GM18909 (cell line): ENCODE measurements around the gene ZG16B.

Source experiments
- ATAC-seq: cut with Tn5 transposase; IDR thresholded peaks from one replicate; pipeline ENCODE4 v1.9.1; 2021; ENCODE audit warnings: mild to moderate bottlenecking; ENCODE audit not compliant: unreplicated experiment, poor library complexity

Gene ZG16B

DNA sequence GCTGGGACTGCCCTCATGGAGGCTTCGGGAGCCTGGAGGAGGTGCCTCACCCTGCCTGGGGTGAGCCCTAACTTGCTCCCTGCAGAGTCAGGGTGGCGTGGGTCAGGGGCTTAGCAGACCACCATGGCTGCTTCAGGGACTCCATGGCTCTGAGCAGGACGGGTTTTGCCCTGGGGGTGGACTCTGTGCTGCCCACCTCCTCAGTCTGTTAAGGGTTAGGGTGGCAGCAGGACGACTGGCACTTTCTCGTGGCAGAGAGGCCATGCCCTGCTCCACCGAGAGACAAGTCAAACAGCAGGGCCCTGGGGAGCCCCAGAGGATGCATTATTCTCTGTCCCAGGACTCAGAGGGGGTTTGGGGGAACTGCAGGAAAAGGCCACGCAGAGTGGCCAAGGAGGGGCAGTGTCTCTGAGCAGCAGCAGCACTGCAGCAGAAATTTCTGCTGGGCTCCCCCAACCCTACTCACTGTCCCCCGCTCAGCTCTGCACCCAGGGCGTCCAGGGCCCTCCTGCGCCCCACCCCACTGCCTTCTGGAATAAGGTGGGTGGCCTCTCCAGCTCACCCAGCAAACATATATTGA, 29.7 kb downstream of the ZG16B start:
- no peak for ATAC-seq

DNA sequence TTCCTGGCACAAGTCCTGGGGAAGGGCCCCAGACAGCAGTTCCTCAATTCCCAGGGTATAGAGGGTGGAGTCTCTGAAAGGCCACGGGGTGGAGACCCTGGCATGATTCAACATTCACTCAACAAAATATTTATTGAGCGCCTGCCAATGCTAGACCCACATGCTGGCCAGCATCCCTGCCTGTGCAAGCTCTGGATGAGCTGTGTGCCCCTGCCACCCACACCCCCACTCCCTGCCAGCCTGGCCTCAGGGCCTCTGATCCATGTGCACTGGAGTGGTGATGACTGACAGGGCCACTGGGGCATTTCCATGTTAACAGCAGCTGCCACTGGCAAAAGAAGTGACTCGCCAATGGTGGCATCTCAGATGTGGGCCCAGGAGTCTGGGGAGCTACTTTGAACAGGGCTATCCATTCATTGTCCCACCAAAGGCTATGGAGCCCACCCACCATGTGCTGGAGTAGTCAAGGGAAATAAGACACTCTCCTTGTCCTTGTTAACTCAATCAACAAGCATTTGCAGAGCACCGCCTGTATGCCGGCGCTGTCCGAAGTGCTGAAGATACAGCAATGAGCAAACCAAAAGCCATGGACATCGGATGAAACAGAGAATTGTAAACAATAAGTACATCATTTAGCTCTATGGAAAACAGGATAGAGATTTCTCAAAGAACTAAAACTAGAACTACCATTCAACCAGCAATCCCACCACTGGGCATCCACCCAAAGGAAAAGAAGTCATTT, 30.9 kb downstream of the ZG16B start:
- ATAC-seq, result no peak

DNA sequence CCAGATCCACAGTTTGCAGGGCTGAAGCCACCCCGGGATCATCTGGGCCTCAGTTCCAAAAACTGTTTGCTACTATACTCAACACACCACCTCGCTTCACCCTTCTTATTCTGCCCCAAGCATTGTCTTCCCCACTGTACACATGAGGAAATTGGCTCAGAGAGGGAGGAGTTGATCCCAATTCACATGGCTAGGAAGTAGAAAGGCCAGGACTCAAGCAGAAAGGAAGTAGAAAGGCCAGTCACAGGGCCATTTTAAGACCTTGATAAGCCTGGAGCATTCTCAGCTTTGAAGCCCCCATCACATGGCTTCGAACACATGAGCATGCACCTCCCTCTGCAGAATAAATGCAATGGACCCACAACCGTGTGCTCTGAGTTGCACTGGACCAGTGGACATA, 35.5 kb downstream of the ZG16B start:
- no peak for ATAC-seq

DNA sequence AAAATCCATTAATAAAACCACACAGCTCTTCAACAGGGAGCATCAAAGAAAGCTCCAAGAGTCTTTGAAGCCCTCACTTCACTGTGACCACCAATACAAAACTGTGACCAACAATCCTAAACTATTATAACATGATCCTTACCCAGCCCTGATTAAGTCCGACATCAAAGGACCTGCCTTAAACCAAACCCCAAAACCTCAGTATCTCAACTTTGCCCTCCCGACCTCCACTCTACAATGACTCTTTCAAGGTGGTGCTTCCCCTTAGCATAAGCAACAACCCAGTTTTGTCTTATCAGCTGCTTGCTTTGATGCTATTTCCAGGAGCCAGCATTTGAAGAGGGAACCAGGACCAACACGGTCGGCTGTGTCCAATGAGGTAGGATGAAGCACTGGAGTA, 36.3 kb downstream of the ZG16B start:
- ATAC-seq, result no peak

DNA sequence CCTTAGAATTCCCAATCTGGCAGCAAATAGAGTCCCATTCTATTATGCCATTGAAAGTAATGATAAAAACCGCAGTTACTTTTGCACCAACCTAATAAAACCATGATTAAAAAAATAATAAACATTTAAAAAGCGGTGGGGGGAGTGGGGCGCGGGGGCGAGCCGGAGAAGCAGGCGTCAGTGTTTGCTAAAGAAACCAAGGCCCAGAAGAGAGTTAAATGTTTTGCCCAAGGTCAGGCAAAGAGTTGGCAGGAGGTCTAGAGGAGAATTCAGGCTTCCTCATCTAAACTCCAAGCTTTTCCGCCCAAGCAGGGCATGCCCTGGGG, 37.5 kb downstream of the ZG16B start:
- no peak for ATAC-seq

DNA sequence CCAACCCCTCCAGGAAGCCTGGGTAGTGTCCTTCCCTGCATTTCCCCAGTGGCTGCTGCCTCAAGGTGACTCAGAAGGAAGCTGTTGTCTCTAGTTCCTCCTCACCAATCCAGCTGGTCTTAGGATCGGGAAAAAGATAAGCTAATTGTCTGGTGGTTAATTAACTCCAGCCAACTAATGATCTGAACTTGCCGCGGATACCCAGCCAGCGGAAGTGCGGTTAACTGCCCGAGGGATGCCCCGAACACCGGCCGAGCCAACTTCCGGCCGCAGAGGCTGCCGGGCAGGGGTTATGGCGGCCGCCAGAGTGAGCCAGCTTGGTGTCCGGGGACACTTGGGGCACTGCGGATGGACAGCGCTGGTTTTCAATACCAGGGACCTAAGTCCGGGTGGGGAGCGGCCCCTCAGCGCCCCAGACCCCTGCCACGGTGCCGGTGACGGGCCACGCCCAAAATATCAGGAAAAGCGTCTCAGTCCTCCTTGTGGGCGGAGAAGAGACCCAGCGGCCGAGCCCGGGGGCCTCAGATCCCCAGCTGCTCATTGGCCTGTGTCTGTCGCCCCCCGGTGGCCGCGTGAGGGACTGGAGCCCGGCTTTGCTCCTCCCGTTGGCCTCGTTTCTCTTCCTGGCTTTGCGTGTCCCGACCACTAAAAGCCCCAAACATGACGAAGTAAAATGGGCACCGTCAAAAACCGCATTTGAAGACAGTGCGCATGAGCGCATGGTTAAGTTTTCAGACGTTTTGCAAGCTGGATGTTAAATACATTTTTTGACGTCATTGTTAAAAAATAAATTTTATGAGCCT, 38.1 kb downstream of the ZG16B start:
- peak; percentile 92 for ATAC-seq

DNA sequence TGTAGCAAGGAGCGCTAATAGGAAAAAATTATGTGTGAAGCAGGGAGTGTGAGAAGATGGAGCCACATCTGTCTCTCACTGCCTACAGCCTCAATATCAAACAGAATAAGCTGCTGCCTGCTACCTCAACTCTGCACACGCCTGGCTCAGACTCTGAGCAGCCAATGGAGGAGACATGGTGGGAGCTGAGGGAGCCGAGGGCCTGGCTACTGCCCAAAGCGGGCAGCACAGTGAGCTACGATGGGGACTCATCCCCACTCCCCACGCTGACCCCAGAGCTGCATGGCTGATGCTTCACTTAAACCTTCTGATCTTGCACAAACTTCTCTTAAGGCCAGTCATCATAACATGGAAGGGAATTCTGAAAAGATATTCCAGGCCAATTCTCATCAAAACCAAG, 41.8 kb downstream of the ZG16B start:
- no peak for ATAC-seq

DNA sequence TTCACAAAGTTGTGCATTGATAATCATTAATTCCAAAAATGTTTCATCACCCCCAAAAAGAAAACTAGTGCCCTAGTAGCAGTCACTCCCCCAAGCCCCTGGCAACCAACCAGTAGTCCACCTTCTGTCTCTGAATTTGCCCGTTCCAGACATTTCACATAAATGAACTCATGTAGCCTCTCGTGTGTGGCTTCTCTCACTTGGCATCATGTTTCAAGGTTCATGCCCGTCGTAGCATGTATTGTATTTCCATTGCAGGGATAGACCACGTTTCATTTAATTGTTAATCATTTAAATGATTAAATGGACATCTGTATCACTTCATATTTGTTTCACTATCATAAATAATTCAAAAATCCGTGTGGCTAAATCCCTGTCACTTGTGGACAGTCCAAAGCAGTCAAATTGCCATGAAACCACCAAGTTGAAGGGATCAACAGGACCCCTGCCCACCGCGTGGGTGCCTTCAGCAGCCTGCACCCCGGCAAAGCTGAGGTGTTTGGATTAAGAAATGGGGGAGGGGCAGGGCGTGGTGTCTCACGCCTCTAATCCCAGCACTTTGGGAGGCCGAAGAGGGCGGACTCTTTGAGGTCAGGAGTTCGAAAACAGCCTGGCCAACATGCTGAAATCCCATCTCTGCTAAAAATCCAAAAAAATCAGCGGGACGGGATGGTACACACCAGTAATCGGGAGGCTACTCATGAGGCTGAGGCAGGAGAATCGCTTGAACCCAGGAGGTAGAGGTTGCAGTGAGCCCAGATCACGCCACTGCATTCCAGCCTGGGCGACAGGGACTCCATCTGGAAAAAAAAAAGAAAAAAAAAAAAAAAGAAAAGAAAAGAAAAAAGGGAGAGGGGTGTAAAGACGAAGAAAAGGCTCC, 44.2 kb downstream of the ZG16B start:
- no peak for ATAC-seq

DNA sequence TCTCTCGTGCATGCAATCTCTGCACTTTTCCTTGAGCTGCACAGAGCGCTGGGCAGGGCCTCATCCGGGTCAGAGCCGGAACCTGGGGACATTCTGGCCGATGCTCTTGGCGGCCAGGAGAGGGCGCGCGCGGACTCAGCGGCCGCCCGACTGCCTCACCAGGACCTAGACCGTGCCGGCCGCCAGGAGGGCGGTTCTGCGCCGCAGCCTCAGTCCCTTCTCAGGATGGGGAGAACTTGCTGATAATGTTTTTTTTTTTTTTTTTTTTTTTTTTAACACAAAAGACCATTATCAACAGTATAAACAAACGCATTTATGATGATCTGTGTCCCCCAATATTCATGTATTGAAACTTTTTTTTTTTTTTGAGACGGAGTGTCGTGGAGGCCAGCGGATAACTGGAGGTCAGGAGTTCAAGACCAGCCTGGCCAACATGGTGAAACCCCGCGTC, 44.8 kb downstream of the ZG16B start:
- no peak for ATAC-seq

DNA sequence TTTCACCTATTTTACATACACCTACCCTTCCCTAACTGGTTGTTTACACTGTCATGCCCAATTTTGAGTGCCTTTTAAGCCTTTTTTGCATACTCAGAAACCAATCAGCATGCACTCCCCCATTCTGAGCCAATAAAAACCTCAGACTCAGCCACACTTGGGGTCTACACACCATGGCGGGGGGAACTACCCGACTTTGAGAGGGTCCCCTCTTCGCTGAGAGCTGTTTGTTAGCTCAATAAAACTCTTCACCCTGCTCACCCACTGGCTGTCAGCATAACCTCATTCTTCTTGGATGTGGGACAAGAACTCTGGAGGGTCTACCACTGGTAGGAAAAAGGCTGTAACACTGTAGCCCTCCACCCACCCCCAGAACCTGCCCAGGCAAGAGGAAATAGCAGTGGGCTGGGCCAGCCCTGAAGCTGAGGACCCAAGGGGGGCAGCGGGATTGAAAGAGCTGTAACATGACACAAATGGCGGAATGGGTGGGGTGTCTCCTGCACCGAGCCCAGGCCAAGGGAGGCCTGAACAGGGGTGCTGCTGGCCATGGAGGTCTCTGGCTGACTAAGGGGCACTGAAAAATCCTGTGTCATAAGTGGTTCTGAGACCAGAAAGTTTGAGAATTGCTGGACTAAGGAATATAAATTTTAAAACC, 49.9 kb downstream of the ZG16B start:
- no peak for ATAC-seq
